PC-9 (cell line): ENCODE measurements around the gene HDAC5. TPM values are rescaled to one million over a fixed set of nuclear protein-coding genes. Genes with fewer than 3 reads are reported as not detected.

Source experiments
- BruUV-seq: library from RNA; stranded (reverse); fragments of 400-500 nt; replicated peaks from 2 replicates; lab custom pipeline; 2021; lab: Mats Ljungman, UMichigan
- CTCF ChIA-PET: fragments of 300-600 bp; sonication (Branson Sonifier 250); formaldehyde crosslinking; loops from one replicate; lab custom pipeline; 2022; ENCODE audit warnings: antibody characterized with exemption; lab: Charles Lee
- POLR2A ChIA-PET: fragments of 300-600 bp; sonication (Branson Sonifier 250); formaldehyde crosslinking; loops from one replicate; lab custom pipeline; 2022; ENCODE audit warnings: antibody characterized with exemption; ENCODE audit not compliant: unreplicated experiment; lab: Charles Lee
- DNase-seq, 2 experiments: peaks; one replicate each; pipeline versions ENCODE4 v3.0.0 to v3.0.0-alpha.2; 2015 to 2022; ENCODE audit warnings: mixed read lengths in 1 of 2
- H2AFZ ChIP-seq: fragments of 200-600 bp; sonication (generic); 2 replicates; pipeline ENCODE4 v1.8.1; 2017; ENCODE audit warnings: antibody characterized with exemption
- H3F3A ChIP-seq: fragments of 200-600 bp; sonication (generic); 2 replicates; pipeline ENCODE4 v1.8.1; 2017; ENCODE audit warnings: antibody characterized with exemption, mild to moderate bottlenecking, low read depth; ENCODE audit not compliant: insufficient read depth
- H3K27ac ChIP-seq: fragments of 200-600 bp; sonication (generic); 2 replicates; pipeline ENCODE4 v1.6.1; 2016; ENCODE audit warnings: mixed run types
- H3K27me3 ChIP-seq: fragments of 200-600 bp; sonication (generic); 2 replicates; pipeline ENCODE4 v1.6.1; 2016; ENCODE audit warnings: low read depth, mixed run types; ENCODE audit not compliant: insufficient read depth
- H3K36me3 ChIP-seq: fragments of 200-600 bp; sonication (generic); 2 replicates; pipeline ENCODE4 v1.6.1; 2016; ENCODE audit warnings: low read depth, mixed run types
- H3K4me1 ChIP-seq: fragments of 200-600 bp; sonication (generic); replicated peaks from 2 replicates; pipeline ENCODE4 v1.6.1; 2016; ENCODE audit warnings: mixed run types; ENCODE audit not compliant: insufficient read depth
- H3K4me2 ChIP-seq: fragments of 200-600 bp; sonication (generic); 2 replicates; pipeline ENCODE4 v1.6.1; 2017; ENCODE audit warnings: mixed run types
- H3K4me3 ChIP-seq: fragments of 200-600 bp; sonication (generic); 2 replicates; pipeline ENCODE4 v1.6.1; 2016; ENCODE audit warnings: mixed run types
- H3K79me2 ChIP-seq: fragments of 200-600 bp; sonication (generic); 2 replicates; pipeline ENCODE4 v1.6.1; 2017; ENCODE audit warnings: low read depth, mixed run types
- H3K9me2 ChIP-seq: fragments of 200-600 bp; sonication (generic); 2 replicates; pipeline ENCODE4 v1.8.1; 2017; ENCODE audit warnings: mild to moderate bottlenecking; ENCODE audit not compliant: insufficient read depth
- H3K9me3 ChIP-seq: fragments of 200-600 bp; sonication (generic); 2 replicates; pipeline ENCODE4 v1.8.1; 2016; ENCODE audit warnings: low read depth; ENCODE audit not compliant: insufficient read depth
- H4K20me1 ChIP-seq: fragments of 200-600 bp; sonication (generic); 2 replicates; pipeline ENCODE4 v1.8.1; 2017; ENCODE audit not compliant: insufficient read depth
- CTCF ChIP-seq: fragments of 200-600 bp; sonication (generic); conservative IDR thresholded peaks from 2 replicates; pipeline ENCODE4 v1.6.1; 2017; ENCODE audit warnings: mixed run types, antibody characterized with exemption, mild to moderate bottlenecking, moderate library complexity
- EZH2 ChIP-seq: fragments of 200-600 bp; sonication (generic); IDR thresholded peaks from 2 replicates; pipeline ENCODE4 v1.8.0; 2017; ENCODE audit warnings: antibody characterized with exemption, low read depth
- intact Hi-C: fragments of 100-400 bp; cut with micrococcal nuclease; formaldehyde crosslinking; loops from one replicate; pipeline ENCODE4 v1.10.0; 2022; ENCODE audit not compliant: unreplicated experiment
- total RNA-seq: library from RNA; stranded (reverse); gene quantifications from 2 replicates; pipeline ENCODE4 v1.2.3, GENCODE V29; 2021

The HDAC5 gene
- total RNA-seq, 1 experiment from 2014 or later = 24.0 TPM

GRCh38 chr17:44097110-44097958, 26.1 kb downstream of the HDAC5 start:
- Histone ChIP-seq H3K4me1 (peaks cover 34% of the 10 kb centered on the region), H3K27me3 (no peaks in the 10 kb centered on the region), H3K79me2 (no peaks in the 10 kb centered on the region), H3K4me3 (no peak overlapping the region), H3K9me3 (no peaks in the 10 kb centered on the region), H4K20me1 (no peaks in the 10 kb centered on the region), H3F3A (peaks cover 34% of the 10 kb centered on the region), H2AFZ (no peak overlapping the region), H3K4me2 (peak overlapping the region; percentile 84), H3K9me2 (no peaks in the 10 kb centered on the region), H3K27ac (peak overlapping the region; percentile 93), H3K36me3 (no peaks in the 10 kb centered on the region)
- peak; percentile 65 to 75 for DNase-seq
- intact Hi-C loops = no loop called here
- no TSS peak for BruUV-seq
- TF ChIP-seq CTCF (no peak), EZH2 (no peak)
- ChIA-PET POLR2A (interaction anchor here (0.6 kb wide), 1 partner anchor 15 kb away, joined by 3 read pairs; no protein-coding TSS in a partner anchor), CTCF (interaction anchor here (0.7 kb wide), 1 partner anchor 13 kb away, joined by 3 read pairs; no protein-coding TSS in a partner anchor)

GRCh38 chr17:44095647-44096496, 27.6 kb downstream of the HDAC5 start:
- peak overlapping the region; percentile 44; the same call in 1 of the 2 replicates for H3K4me3 ChIP-seq
- POLR2A ChIA-PET = interaction anchor here (0.6 to 0.7 kb wide), 2 partner anchors 9 to 13 kb away, joined by 3 to 14 read pairs; no protein-coding TSS in a partner anchor
- no TSS peak for BruUV-seq

More at GRCh38 chr17:44095647-44096496, 27.6 kb downstream of the HDAC5 start:
- Histone ChIP-seq H3K4me2 (peak overlapping the region; percentile 84), H3F3A (peaks cover 32% of the 10 kb centered on the region), H3K9me3 (no peaks in the 10 kb centered on the region), H4K20me1 (no peaks in the 10 kb centered on the region), H3K27me3 (no peaks in the 10 kb centered on the region), H3K9me2 (no peaks in the 10 kb centered on the region), H3K4me1 (peaks cover 30% of the 10 kb centered on the region), H3K27ac (peak overlapping the region; percentile 93), H3K36me3 (no peaks in the 10 kb centered on the region), H2AFZ (peak overlapping the region; percentile 72), H3K79me2 (no peaks in the 10 kb centered on the region)
- TF ChIP-seq CTCF (no peak; the same call in 1 of the 2 replicates), EZH2 (no peak)
- intact Hi-C loops = loop anchor here (2.0 kb wide), 1 partner anchor 15 kb away; no protein-coding TSS in a partner anchor
- CTCF ChIA-PET = interaction anchor here (0.7 to 1.6 kb wide), 2 partner anchors 11 to 29 kb away, joined by 10 to 27 read pairs; no protein-coding TSS in a partner anchor
- DNase-seq = peak; percentile 88 to 91
